Measurements from ENCODE around the gene MT1B.
"Not testable (repeated sequence)": the region's sequence is repeated elsewhere in the genome, so short reads cannot be mapped to it uniquely, and the experiment has no call there.

MT1B gene

DNA sequence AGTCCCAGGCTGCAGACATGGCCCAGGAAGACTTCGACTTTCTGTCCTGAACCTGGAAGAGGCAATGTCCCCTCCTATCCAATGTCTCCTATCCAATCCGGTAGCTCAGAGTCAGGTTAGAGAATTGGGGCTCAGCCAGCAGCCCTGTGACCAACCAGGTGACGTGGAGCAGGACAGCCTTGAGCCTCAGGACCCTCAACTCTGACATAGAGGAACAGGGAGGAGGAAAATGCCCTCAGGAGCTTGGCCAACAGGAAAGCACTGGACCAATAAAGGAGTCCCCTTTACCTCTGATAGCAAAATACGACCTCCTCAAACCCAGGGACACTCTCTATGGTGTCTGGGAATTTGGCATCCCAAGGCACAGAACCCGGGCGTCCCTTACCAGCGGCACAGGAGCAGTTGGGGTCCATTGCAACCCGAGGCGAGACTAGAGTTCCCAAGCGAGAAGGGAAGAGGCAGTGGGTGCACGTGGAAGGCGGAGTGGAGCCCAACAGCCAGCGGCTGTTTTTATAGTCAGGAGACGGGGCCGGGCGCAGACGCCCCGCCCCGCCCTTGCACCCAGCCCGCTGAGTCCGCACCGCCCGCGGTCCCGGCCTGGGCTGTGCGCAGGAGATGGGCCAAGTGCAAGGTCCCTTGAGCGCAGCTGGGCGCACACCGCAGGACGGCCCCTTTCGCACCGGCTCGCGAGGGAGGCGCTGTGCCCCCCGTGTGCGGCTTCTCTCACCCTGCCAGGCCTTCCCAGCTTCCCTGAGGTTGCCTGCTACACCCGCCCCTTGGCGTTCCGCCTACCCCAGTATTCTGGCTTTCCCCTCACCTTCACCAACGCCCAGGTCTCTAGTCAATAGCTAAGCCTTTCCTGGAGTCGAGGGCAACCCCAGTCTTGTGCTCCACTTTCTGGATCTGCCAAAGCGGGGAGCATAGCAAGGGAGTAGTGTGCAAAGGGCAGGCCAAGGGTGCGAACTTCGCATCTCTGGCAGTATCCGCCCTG, 16.2 kb downstream of the MT1B start, which contains the start of gene MT1G:
Gene MT1G, minus strand, starts transcription at position 485 of the 991 bp plus-strand sequence. Its CDS starts 72 bp downstream, at position 413.
- DNase-seq (ENCODE audit: low read depth) = no peak

DNA sequence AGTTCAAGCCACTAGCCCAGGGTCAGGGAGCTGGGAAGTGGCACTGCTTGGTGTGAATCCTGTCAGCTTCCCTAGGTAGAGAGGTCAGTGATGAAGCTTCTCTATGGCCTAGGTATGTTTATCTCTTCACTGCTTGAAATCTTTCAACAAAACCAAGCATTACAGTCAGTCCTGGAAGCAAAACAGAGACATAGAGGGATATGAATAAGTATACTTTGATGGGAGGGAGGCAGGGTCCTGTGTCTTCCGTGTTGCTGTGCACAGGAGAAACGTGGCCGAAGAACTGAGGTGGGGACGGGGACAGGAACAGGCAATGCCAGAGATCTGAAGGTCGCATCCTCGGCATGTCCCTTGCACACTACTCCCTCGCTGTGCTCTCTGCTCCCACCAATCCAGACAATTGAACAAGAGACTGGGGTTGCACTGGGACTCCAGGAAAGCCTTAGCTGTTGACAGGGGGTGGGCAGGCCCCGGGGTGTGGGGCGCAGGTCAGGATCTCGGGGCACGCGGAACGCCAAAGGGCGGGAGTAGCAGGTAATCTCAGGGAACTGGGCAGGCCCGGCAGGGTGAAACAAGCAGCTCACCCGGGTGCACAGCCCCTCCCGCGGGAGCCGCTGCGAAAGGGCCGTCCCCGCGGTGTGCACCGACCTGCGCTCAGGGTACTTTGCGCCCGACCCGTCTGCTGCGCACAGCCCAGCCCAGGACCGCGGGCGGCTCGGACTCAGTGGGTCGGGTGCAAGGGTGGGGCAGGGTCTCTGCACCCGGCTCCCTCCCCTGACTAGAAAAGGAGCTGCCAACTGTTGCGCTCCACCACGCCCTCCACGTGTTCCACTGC, 17.5 kb downstream of the MT1B start, which contains the start of gene MT1H:
Gene MT1H, plus strand, starts transcription at position 810 of the 835 bp plus-strand sequence. CDS start 71 bp downstream, outside the sequence.
- DNase-seq (ENCODE audit: low read depth) = no peak

DNA sequence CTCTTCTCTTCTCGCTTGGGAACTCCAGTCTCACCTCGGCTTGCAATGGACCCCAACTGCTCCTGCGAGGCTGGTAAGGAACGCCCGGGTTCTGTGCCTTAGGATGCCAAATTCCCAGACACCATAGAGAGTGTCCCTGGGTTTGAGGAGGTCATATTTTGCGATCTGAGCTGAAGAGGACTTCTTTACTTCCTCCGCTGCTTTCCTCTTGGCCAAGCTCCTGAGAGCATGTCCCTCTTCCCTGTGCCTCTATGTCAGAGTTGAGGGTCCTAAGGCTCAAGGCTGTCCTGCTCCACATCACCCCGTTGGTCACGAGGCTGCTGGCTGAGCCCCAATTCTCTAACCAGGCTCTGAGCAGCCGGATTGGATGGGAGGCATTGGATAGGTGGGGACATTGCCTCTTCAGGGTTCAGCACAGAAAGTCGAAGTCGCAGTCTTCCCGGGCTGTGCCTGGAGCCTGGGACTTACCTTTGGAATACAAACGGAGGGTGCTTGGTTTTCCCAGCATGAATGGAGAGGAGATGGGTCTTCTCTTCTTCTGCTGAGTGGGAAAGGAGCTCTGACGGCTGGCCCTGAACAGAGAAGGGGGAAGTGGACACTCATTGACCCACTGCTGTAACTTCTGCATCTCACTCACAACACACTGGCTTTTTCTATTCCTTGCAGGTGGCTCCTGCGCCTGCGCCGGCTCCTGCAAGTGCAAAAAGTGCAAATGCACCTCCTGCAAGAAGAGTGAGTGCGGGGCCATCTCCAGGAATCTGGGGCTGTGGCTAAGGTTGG, 18.3 kb downstream of the MT1B start:
- DNase-seq (ENCODE audit: low read depth) = no peak

DNA sequence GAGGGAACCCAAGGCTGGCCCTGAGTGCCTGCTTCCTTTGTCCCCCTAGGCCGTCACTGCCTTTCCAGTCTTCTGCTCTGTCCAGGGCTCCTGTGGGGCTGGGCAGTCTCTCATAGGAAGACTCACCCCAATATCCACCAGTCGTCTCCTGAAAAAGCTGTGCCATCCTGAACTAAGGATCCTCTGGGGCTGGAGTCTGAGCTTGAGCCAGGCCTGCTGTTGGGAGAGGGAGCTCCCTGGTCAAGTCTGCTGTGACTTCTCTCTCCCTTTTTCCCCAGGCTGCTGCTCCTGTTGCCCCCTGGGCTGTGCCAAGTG, 18.9 kb downstream of the MT1B start:
- no peak for DNase-seq (ENCODE audit: low read depth)

DNA sequence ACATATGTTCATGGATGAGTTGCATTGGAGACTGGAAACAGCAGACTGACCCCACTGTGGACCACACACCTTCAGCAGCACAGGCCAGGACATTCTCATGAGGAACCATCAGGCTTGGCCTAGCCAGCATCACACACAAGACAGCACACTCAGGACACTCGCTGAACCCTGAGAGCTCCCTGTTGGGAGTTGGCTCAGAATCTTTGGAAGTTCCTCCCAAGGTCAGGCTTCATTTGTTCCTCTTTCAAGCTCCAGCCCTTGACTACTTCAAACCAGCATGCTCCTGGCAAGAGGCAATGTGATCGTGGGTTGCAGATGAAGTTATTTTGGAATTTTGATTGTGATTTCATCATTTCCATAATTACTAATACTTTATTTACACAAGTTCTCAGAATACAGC, 20.0 kb downstream of the MT1B start:
- not testable (repeated sequence) for DNase-seq (ENCODE audit: low read depth)

DNA sequence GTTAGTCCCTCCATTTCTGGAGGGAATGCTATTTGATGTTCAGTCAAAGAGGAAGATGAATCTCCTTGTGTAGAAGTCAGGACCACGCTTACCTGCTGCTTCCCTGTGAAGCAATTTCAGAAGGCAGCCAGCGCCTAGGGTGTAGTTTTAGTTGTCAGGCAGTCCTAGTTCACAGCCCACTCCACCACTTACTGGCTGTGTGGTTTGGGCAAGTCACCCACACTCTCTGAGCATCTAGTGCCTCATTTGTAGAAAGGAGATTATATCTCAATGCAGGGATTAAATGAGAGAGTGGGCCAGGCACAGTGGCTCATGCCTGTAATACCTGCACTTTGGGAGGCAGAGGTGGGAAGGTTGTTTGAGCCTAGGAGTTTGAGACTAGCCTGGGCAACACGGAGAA, 20.5 kb downstream of the MT1B start:
- DNase-seq (ENCODE audit: low read depth) = not testable (repeated sequence)

DNA sequence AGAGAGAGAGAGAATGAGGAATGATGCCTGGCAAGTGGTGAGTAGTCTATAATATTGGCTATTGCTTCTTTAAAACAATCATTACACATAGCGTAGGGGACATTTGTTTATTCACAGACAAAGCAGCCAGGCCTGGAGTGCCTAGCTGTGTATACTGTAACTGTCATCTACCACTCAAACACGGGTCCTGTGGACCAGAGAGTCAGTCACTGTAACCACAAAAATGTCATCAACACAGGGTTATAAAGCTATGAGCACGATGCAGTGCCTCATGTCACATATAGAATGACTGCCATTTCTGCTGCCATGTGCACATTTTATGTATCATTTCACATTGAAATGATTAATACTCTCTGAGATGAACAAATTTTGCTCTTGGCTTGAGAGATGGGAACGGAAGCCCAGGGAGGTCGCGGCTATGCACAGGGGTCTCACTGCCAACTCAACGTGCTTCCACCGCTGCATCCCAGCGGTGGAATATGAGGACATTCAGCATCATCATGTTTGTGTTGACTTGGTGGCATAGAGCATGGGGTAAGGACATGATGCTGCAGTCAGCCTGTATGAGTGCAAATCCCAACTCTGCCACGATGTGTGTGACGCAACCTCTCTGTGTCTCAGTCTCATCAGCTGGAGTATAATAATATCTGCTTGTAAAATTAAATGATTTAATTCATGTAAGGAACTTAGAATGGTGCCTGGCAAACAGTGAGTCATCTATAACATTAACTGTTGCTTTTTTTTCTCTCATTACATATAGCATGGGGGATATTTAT, 21.3 kb downstream of the MT1B start:
- no peak for DNase-seq (ENCODE audit: low read depth)

DNA sequence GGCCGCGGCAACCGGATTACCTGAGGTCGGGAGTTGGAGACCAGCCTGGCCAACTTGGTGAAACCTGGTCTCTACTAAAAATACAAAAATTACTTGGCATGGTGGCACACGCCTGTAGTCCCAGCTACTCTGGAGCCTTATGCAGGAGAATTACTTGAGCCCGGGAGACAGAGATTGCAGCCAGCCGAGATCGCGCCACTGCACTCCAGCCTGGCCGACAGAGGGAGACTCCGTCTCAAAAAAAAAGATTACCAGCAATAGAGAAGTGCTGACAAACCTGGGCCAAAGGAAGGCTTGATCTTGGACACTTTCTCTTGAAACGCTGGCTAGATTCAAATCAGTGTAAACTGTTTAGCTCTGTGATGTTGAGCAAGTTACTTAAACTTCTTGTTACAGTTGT, 22.2 kb downstream of the MT1B start:
- DNase-seq (ENCODE audit: low read depth) = no peak

DNA sequence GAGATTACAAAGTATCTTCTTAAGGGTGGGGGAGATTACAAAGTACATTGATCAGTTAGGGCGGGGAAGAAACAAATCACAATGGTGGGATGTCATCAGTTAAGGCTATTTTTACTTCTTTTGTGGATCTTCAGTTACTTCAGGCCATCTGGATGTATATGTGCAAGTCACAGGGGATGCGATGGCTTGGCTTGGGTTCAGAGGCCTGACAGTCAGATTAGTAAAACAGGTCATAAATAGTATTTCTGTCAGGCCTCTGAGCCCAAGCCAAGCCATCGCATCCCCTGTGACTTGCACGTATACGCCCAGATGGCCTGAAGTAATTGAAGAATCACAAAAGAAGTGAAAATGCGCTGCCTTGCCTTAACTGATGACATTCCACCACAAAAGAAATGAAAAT, 22.9 kb downstream of the MT1B start:
- not testable (repeated sequence) for DNase-seq (ENCODE audit: low read depth)

DNA sequence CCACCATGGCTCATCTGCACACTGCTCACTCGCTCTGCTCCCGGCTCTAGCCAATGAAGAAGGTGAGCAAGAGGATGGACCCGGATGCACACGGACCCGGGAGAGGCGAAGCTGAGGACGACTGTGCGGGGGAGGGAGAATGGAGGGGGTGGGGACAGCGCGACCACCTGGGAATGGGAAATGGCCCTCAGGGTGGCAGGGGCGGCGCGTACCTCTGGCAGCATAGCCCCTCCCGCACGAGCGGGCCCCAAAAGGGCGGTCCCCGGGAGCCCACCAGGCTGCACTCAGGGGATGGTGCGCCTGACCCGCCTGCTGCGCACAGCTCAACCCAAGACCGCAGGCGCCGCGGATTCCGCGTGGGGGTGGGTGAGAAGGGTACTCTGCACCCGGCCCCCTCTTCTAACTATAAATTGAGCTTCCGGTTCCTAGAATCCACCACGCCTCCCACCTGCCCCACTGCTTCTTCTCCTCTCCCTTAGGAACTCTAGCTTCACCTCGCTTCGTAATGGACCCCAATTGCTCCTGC, 24.1 kb downstream of the MT1B start:
- peak; percentile 49 for DNase-seq (ENCODE audit: low read depth)

DNA sequence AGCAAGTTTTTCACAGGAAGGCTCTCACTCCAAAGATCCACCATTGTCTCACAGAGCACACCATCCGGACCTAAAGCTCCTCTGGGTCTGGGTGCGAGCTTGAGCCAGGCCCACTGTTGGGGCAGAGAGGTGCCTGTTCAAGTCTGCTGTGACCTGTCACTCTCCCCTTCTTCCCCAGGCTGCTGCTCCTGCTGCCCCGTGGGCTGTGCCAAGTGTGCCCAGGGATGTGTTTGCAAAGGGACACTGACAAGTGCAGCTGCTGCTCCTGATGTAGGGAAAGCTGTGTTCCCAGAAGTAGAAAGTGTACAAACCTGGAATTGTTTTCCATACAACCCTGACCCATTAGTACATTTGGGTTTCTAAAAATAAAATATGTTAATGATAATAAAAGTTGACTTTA, 25.8 kb downstream of the MT1B start:
- DNase-seq (ENCODE audit: low read depth) = no peak

DNA sequence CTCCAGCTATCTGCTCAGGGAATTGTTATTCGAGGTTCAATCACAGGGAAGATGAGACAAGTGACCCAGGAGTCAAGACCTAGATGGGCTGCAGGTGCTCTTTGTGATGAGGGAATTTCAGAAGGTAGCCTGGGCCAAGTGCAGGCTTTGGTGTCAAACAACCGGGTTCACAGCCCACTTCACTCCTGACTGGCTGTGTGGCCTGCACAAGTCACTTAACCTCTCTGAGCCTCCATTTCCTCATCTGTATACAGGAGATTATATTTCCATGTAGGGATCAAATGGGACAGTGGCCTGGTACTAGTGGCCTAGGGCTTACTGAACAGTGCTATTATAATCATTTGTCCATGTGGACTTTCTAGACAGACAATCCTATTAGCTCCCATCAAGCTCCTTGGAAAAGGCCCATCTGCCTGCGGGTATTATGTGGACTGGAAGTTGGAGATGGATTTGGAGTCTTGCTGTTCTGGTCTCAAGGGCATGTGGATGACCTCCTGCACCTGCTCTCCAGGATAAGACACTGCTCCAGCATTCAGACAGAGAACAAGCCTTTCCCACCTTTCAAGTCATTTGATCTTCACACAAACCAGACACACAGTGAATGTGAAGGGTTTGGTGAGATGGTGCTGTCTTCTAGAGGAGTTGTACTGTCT, 27.5 kb downstream of the MT1B start:
- DNase-seq (ENCODE audit: low read depth) = no peak

DNA sequence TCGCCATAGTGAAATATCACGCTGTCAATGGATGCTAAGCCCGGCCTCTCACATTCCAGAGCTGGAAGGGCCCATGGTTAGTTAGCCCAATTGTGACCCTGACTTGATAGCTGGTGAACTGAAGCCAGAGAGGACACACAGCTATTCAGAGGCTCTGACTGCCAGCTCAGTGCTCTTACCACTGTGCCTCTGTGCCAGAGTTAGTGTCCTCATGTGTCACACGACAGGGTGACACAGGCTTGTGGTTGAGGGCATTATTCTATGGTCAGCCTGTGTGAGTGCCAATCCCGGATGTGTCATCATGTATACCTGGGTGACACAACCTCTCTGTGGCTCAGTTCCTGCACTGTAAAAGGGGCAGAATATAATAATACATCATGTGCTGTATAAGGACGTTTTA, 28.1 kb downstream of the MT1B start:
- no peak for DNase-seq (ENCODE audit: low read depth)

DNA sequence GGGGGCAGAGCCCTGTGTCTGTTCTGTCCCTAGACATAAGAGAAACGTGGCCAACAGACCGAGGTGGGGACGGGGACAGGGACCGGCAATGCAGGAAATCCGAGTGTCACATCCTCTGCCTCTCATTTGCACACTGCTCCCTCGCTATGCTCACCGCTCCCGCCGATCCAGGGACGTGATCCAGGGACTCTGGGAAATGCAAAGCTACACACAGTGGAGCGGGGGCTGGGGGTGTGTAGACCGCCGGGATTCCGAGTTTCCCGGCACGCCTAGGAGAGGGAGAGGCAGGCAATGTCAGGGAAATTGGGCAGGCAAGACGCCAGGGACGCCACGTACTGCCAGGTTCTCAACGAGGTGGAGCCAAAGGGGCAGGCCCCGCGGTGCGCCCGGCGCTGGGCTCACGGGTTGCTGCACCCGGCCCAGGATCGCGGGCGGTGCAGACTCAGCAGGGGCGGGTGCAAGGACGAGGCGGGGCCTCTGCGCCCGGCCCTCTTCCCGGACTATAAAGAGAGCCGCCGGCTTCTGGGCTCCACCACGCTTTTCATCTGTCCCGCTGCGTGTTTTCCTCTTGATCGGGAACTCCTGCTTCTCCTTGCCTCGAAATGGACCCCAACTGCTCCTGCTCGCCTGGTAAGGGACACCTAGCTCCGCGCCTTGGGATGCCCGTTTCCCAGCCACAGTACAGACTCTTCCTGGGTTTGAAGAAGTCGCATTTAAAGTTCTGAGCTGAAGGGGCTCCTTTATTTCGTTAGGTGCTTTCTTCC, 30.4 kb downstream of the MT1B start, which contains the start of gene MT1X:
Gene MT1X, plus strand, starts transcription at position 532 of the 764 bp plus-strand sequence. Its CDS starts 71 bp downstream, at position 603.
- DNase-seq (ENCODE audit: low read depth) = peak; percentile 81

DNA sequence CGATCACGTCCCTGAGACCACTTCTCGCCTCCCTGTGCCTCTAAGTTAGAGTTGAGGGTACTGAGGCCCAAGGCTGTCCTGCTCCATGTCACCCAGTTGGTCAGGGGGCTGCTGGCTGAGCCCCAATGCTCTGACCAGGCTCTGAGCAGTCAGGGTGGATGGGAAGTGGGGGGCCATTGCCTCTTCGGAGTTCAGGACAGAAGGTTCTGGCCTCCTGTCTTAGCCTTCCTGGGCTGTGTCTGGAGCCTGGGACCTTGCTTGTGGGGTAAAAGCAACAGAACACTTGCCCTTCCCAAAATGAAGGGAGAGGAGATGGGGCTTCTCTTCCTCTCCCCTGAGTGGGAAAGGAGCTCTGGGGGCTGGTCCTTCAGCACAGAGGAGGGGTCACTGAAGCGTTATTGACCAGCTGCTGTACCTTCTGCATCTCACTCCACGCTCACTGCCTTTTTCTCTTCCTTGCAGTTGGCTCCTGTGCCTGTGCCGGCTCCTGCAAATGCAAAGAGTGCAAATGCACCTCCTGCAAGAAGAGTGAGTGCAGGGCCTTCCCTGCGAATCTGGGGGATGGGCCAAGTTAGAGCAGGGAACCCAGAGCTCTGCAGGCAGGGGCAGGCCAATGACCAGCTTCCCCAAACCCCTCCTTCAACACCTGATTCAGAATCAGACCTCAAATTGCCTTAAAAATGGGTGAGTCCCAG, 31.2 kb downstream of the MT1B start:
- DNase-seq (ENCODE audit: low read depth) = no peak

DNA sequence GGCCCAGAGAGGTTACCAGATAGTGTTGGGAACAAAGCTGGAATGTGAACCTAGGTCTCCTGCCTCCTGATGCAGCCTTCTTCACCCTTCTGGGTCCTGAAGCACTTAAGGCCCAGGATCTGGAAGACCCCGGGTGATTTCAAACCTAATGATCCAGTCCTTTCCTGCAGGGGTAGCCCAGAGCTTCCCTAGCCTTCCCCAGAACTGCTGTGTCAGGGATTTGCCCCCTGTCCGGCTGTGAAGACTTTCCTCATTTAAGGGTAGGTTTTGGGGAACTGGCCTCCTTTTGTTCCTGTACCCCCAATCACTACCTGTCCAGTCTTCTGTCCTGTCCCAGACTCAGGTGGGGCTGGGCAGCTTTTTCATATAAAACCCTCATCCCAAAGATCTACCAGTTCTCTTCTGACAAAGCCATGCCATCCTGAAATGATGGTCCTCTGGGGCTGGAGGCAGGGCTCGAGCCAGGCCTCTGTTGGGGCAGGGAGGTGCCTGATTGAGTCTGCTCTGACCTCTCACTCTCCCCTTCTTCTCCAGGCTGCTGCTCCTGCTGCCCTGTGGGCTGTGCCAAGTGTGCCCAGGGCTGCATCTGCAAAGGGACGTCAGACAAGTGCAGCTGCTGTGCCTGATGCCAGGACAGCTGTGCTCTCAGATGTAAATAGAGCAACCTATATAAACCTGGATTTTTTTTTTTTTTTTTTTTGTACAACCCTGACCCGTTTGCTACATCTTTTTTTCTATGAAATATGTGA, 31.9 kb downstream of the MT1B start:
- DNase-seq (ENCODE audit: low read depth) = no peak

DNA sequence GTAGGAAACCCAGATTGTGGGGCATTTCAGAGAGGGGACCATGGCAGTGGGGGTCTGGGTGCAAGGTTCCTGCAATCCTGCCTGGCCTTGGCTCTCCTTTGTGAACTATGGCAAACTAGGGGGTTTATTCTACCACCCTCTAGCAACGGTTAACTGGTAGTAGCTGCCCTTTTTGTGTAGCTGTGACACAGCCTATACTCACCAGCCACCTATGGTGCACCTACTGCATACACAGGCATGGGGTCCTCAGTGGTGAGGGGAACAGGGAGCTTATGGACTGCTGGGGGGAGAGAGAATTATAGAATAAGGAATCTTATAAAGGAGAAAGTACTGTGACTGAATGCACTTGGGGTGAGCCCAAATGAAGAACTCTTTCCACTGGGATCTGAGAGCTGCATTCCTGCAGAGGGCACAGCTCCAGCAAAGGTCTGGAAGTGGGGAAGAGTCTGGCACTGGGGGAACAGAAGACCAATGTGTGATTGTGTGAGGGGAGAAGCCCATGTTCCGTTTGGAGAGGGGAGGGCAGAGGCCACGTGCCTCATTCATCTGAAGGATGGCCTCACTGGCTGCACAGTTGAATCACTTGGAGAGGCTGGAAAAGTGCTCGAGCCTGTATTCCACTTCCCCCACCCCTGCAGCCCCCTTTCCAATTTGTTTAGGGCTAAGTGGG, 32.7 kb downstream of the MT1B start:
- no peak for DNase-seq (ENCODE audit: low read depth)
